ENCODE data around the gene INSL6. TPM values are rescaled to one million over a fixed set of nuclear protein-coding genes. Genes with fewer than 3 reads are reported as not detected.

INSL6 gene
- total and polyA plus RNA-seq, 2 of the 8 experiments (the other 6 are each of a cell fraction or from before 2014, with no cell fraction given) = not detected

- WGBS, 2 experiments (ENCODE audit: extremely low coverage in 1 of 2, insufficient coverage in 1 of 2, insufficient read length in 1 of 2, insufficient replicate concordance in 2 of 2, low coverage in 1 of 2, low lambda C conversion rate in 2 of 2, missing lambda C conversion rate in 1 of 2) = 92% methylated on average over 7 of the region's 7 CpGs; no CpG with 5 or more reads in 1 of the 2 experiments
- DNase-seq (ENCODE audit: low read depth in 1 of 2, low spot score in 2 of 2) (no peak), FAIRE-seq (no peak)
- Histone ChIP-seq H2BK12ac (ENCODE audit: low read depth, low read length) (no peak overlapping the region), H3K56ac (replicated peaks; ENCODE audit: insufficient read length, low read depth, low read length) (no peak overlapping the region), H3K23ac (ENCODE audit: insufficient read length) (no peak overlapping the region), H2BK5ac (ENCODE audit: low read depth, low read length) (no peak overlapping the region), H2BK15ac (ENCODE audit: low read length) (no peak overlapping the region), H3K79me1 (ENCODE audit: low read depth, low read length) (no peaks in the 10 kb centered on the region), H2AK5ac (ENCODE audit: low read depth, low read length) (no peak overlapping the region), H4K20me1 (replicated peaks in 1 of 2; ENCODE audit: control insufficient read depth in 1 of 2, insufficient read depth in 2 of 2, low read length in 2 of 2) (no peaks in the 10 kb centered on the region), H3K9ac (replicated peaks in 1 of 4; ENCODE audit: extremely low read depth in 1 of 4, low read depth in 3 of 4, low read length in 3 of 4) (no peak overlapping the region), H3K36me3 (ENCODE audit: control insufficient read depth in 2 of 4, insufficient read depth in 4 of 4, low read length in 3 of 4) (no peaks in the 10 kb centered on the region), H2AFZ (ENCODE audit: low read length) (no peak overlapping the region), H3K14ac (ENCODE audit: insufficient read length) (no peak overlapping the region), H4K91ac (replicated peaks; ENCODE audit: insufficient read length, low read length) (no peak overlapping the region), H3K23me2 (ENCODE audit: low read depth, low read length) (no peaks in the 10 kb centered on the region), H3K4me3 (ENCODE audit: extremely low read depth in 1 of 4, insufficient read depth in 2 of 4, low read depth in 3 of 4, low read length in 4 of 4) (no peak overlapping the region), H4K8ac (ENCODE audit: extremely low read depth, insufficient read depth, low read length) (no peak overlapping the region), H3K18ac (ENCODE audit: extremely low read depth, low read length) (no peak overlapping the region), H3K4ac (replicated peaks; ENCODE audit: insufficient read length, low read depth, low read length) (no peak overlapping the region), H3K79me2 (ENCODE audit: control insufficient read depth in 1 of 2, insufficient read depth in 2 of 2, low read length in 2 of 2) (no peaks in the 10 kb centered on the region), H2BK20ac (ENCODE audit: low read length) (no peak overlapping the region), H4K5ac (ENCODE audit: insufficient read length, low read depth, low read length) (no peak overlapping the region), H3K9me3 (ENCODE audit: insufficient read depth in 2 of 2, low read depth in 1 of 2, low read length in 1 of 2) (no peaks in the 10 kb centered on the region), H3K27ac (ENCODE audit: low read depth, low read length) (no peak overlapping the region), H3K4me2 (ENCODE audit: insufficient read depth in 1 of 2, low read depth in 2 of 2, low read length in 2 of 2) (no peak overlapping the region), H3K27me3 (replicated peaks in 1 of 4; ENCODE audit: control insufficient read depth in 3 of 4, extremely low read depth in 1 of 4, insufficient read depth in 3 of 4, low read length in 3 of 4) (no peaks in the 10 kb centered on the region), H2BK120ac (replicated peaks; ENCODE audit: low read depth, low read length) (no peak overlapping the region), H3K4me1 (replicated peaks in 1 of 4; ENCODE audit: control insufficient read depth in 3 of 4, insufficient read depth in 4 of 4, low read length in 3 of 4) (no peaks in the 10 kb centered on the region)
- CTCF ChIA-PET (ENCODE audit: partially characterized antibody) = interaction anchor here (0.6 to 1.2 kb wide), 2 partner anchors 217 to 381 kb away, joined by 3 to 4 read pairs; no protein-coding TSS in a partner anchor
- POLR2A ChIA-PET (ENCODE audit: partially characterized antibody) = no interaction called here
- TF ChIP-seq NANOG (IDR thresholded peaks at IDR 0.05; ENCODE audit: insufficient read depth, low read depth, low read length, poor library complexity, severe bottlenecking) = no peak
- TF ChIP-seq KDM4A (IDR thresholded peaks at IDR 0.05; ENCODE audit: low read depth, low read length, severe bottlenecking) = no peak
- TF ChIP-seq MAFK (IDR thresholded peaks at IDR 0.05; ENCODE audit: low read depth, low read length) = no peak
- TF ChIP-seq SIRT6 (IDR thresholded peaks at IDR 0.05; ENCODE audit: low read length) = no peak
- no peak for TF ChIP-seq POU5F1 (IDR thresholded peaks at IDR 0.05; ENCODE audit: low read depth, low read length)
- no peak for TF ChIP-seq GTF2F1 (IDR thresholded peaks at IDR 0.05; ENCODE audit: borderline replicate concordance, low read depth, low read length)
Measured at GRCh38 chr9:5144217-5144616, 41.2 kb downstream of the INSL6 start.

All from H1 (cell line).